Sigmoid colon (tissue), 4 donors: Measurements from ENCODE around the gene ADCY1.

Experiments used
- CTCF ChIP-seq, 4 experiments: fragments of 450-650 bp in 3 of 4; fragments of 200-600 bp in 1 of 4; IDR thresholded peaks; one replicate each; pipeline ENCODE4 v1.5.1; 2016 to 2019; ENCODE audit warnings: antibody characterized with exemption in 4 of 4, mild to moderate bottlenecking in 3 of 4, moderate library complexity in 2 of 4
- EP300 ChIP-seq, 4 donors: sonication (generic); formaldehyde crosslinking; IDR thresholded peaks; one replicate each; pipeline ENCODE4 v1.6.1; 2017; ENCODE audit warnings: antibody characterized with exemption in 4 of 4
- POLR2A ChIP-seq, 2 donors: fragments of 450-650 bp; IDR thresholded peaks; one replicate each; pipeline ENCODE4 v1.6.1; 2016; ENCODE audit warnings: antibody characterized with exemption in 2 of 2, mild to moderate bottlenecking in 2 of 2, moderate library complexity in 2 of 2

- TF ChIP-seq CTCF (IDR thresholded peaks at IDR 0.05) (no peak), POLR2A (IDR thresholded peaks at IDR 0.05) (no peak), EP300 (IDR thresholded peaks at IDR 0.05) (no peak)
Measured at GRCh38 chr7:45581271-45581780, 7.2 kb downstream of the ADCY1 start.
